Osteocyte (in vitro differentiated cells): Measurements from ENCODE around the gene GJC1. TPM values are rescaled to one million over a fixed set of nuclear protein-coding genes. Genes with fewer than 3 reads are reported as not detected.

Experiments used
- DNase-seq: peaks from one replicate; pipeline ENCODE4 v3.0.0; 2021; ENCODE audit warnings: mixed read lengths; ENCODE audit not compliant: unreplicated experiment; ENCODE audit errors: extremely low spot score
- H3K27ac Mint-ChIP-seq: one replicate; pipeline ENCODE4 v1.8.0; 2021; ENCODE audit warnings: mild to moderate bottlenecking, mixed read lengths; ENCODE audit not compliant: unreplicated experiment
- H3K27me3 Mint-ChIP-seq: one replicate; pipeline ENCODE4 v1.8.0; 2021; ENCODE audit warnings: mixed read lengths; ENCODE audit not compliant: unreplicated experiment
- H3K36me3 Mint-ChIP-seq: one replicate; pipeline ENCODE4 v1.8.0; 2021; ENCODE audit warnings: mixed read lengths; ENCODE audit not compliant: unreplicated experiment
- H3K4me1 Mint-ChIP-seq: one replicate; pipeline ENCODE4 v1.8.0; 2021; ENCODE audit warnings: mixed read lengths; ENCODE audit not compliant: unreplicated experiment
- H3K4me3 Mint-ChIP-seq: one replicate; pipeline ENCODE4 v1.8.0; 2021; ENCODE audit warnings: mild to moderate bottlenecking, moderate library complexity, mixed read lengths; ENCODE audit not compliant: unreplicated experiment
- H3K9me3 Mint-ChIP-seq: one replicate; pipeline ENCODE4 v1.8.0; 2021; ENCODE audit warnings: mixed read lengths; ENCODE audit not compliant: unreplicated experiment
- CTCF ChIP-seq: fragments of 200-600 bp; sonication (generic); IDR thresholded peaks from 2 replicates; pipeline ENCODE4 v1.5.0; 2021; ENCODE audit warnings: antibody characterized with exemption, mild to moderate bottlenecking, moderate library complexity
- total RNA-seq: library from RNA; stranded (reverse); gene quantifications from 2 replicates; pipeline ENCODE4 v1.2.1, GENCODE V29; 2021

GJC1 gene
- total RNA-seq, 1 donor from 2014 or later = 43.0 TPM

DNA sequence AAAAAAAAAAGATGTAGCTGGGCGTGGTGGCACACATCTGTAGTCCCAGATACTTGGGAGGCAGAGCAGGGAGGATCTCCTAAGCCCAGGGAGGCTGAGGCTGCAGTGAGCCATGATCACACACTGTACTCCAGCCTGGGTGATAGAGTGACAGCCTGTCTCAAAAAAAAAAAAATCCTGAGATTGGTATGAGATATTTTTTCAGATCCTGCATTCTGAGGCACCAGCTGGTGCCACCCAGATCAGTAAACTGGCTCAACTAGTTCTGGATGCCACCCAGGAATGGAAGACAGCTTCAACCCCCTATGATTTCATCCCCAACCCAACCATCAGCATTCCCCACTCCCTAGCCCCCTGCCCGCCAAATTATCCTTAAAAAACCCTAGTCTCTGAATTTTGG lies 7.1 kb upstream of the GJC1 start:
- H3K4me1 Mint-ChIP-seq = peaks cover 17% of the 10 kb centered on the region
- H3K27ac Mint-ChIP-seq = no peak overlapping the region
- TF ChIP-seq CTCF = no peak
- no peak for DNase-seq
- no peaks in the 10 kb centered on the region for H3K9me3 Mint-ChIP-seq
- no peaks in the 10 kb centered on the region for H3K36me3 Mint-ChIP-seq
- H3K4me3 Mint-ChIP-seq = no peak overlapping the region
- H3K27me3 Mint-ChIP-seq = no peaks in the 10 kb centered on the region

DNA sequence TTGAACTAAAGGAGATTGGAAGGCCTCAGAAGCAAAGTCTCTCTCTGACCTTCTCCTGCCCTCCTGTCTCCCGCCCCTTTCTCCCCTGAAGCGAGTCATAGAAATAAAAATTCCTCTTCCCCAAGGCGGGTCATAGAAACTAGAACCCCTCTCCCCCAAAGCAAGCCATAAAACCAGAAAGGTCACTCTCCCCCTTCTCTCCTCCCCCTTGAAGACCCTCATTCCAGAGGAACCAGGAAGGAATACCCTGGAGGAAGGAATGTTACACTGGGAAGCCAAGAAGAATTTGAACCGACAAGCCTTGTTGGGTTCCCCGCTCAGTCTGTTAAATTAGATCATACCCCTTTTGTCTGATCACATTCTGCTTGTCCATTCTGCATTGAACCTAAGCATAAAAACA lies 2.7 kb upstream of the GJC1 start:
- Mint-ChIP-seq H3K9me3 (no peaks in the 10 kb centered on the region), H3K27me3 (no peaks in the 10 kb centered on the region), H3K4me3 (no peak overlapping the region), H3K27ac (no peak overlapping the region), H3K4me1 (peaks cover 22% of the 10 kb centered on the region), H3K36me3 (no peaks in the 10 kb centered on the region)
- no peak for DNase-seq
- no peak for TF ChIP-seq CTCF

- no peak for TF ChIP-seq CTCF
- no peaks in the 10 kb centered on the region for H3K9me3 Mint-ChIP-seq
- no peaks in the 10 kb centered on the region for H3K36me3 Mint-ChIP-seq
- no peaks in the 10 kb centered on the region for H3K27me3 Mint-ChIP-seq
- peaks cover 32% of the 10 kb centered on the region for H3K4me1 Mint-ChIP-seq
- DNase-seq = no peak
- no peak overlapping the region for H3K27ac Mint-ChIP-seq
- H3K4me3 Mint-ChIP-seq = no peak overlapping the region
These were observed 1.3 kb upstream of the GJC1 start for GRCh38 chr17:44831371-44831770.

DNA sequence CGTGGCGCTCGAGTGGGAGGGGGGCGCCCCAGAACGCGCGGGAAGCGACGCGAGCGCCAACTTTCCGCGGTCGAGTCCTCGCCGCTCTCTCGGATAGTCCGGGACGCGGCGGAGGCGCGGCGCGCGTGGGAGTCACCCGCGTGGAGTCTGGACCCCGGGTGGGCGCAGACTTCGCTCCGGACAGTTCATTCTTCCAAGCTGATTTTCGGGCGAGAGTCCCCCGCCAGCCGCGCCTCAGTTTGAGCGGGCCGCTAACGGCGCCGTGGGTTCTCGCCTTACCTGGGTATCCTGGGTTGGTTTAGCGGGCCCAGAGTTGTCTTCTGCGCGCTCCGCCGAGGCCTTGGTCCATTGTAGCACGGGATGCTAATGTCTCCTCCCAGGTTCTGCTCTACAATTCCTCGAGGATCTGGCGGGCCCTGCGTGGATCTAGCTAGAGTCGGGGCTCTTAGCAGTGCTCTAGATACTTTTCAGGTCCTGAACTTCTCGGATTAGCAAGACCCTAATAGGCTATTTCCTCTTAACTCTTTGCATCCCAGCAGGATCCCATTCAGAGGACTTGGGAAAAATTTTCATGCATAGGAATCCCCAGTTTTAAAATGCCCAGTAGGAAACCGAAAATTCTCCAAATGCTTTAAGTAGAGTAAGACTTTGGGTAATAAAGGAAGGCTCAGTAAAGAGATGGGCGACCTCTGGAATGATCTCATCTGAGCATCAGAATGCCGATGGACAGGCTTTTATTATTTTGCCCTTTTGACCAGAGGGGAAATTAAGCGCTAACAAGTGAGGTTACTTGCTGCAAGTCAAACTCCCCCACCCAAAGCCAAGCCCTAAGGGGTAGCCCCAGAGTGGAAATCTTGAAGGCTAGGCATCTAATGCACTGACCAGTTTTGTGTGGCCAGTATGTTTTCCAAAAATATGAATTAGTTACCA lies 537 bp upstream of the GJC1 start:
- no peaks in the 10 kb centered on the region for H3K9me3 Mint-ChIP-seq
- peaks cover 32% of the 10 kb centered on the region for H3K4me1 Mint-ChIP-seq
- DNase-seq = no peak
- peak overlapping the region; percentile 77 for H3K27ac Mint-ChIP-seq
- no peaks in the 10 kb centered on the region for H3K27me3 Mint-ChIP-seq
- peak overlapping the region; percentile 77 for H3K4me3 Mint-ChIP-seq
- no peaks in the 10 kb centered on the region for H3K36me3 Mint-ChIP-seq
- no peak for TF ChIP-seq CTCF

- Mint-ChIP-seq H3K9me3 (no peaks in the 10 kb centered on the region), H3K4me1 (peaks cover 32% of the 10 kb centered on the region), H3K27ac (peak overlapping the region; percentile 91), H3K4me3 (peak overlapping the region; percentile 96), H3K27me3 (no peaks in the 10 kb centered on the region), H3K36me3 (no peaks in the 10 kb centered on the region)
- no peak for TF ChIP-seq CTCF
- DNase-seq = no peak
These were observed 1.1 kb downstream of the GJC1 start for GRCh38 chr17:44828919-44829522.
